ENCODE results near the gene FBXO24.

FBXO24 gene

DNA sequence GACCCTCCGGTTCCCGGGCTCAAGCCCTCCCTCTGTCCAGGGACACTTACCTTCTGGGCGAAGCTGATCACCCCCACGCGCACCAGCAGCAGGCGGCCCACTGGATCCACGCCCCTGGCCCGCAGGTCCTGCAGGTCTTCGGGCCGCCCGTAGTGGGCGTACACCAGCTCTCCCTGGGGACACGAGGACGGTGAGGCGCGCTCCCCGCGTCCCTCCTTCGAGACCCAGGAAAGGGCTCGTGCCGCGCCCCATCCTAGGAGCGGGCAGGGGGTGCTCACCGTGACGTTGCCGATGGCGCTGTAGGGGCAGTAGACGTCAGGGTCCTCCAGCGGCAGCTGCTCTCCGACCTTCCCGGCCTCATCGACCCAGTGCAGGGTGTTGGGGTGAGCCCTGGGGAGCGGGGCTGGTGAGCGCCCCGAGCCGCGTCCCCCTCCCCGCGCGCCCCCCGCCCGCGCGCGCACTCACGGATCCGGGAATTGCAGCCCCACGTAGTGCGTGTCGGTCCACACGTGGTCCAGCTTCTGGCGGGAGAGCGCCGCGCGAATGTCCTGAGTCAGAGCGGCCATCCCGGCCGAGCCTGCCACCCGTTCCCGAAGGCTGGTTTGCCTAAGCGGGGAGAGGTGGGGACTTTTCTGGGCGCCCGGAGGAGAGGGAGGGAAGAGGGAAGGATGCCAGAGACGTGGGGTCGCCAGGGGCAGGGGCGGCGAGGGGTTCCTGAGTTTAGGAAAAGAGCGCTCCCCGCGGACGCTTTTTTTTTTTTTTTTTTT, 47.0 kb downstream of the FBXO24 start:
- H3K27ac Mint-ChIP-seq = peak overlapping the region; percentile 92
- DNase-seq (ENCODE audit: low spot score in 2 of 2) = peak; percentile 48 to 83
- no peaks in the 10 kb centered on the region for H3K9me3 Mint-ChIP-seq

DNA sequence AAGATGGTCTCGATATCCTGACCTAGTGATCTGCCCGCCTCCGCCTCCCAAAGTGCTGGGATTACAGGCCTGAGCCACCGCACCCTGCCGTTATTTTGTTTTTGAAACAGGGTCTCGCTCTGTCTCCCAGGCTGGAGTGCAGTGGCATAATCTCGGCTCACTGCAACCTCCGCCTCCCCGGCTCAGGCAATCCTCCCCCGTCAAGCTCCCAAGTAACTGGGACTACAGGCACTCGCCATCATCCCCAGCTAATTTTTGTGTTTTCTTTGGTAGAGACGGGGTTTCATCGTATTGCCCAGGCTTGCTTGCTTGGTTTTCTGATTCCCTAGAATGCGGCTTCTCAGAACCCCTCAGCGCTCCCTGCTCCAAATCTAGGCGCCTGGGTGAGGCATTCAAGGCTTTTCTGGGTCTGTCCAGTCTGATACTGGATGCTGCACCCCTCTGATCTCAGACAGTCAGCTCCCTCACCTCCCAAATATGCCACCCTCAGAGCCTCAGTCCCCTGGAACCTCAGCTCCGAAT, 53.9 kb downstream of the FBXO24 start:
- ATAC-seq (no peak), DNase-seq (ENCODE audit: low spot score in 2 of 2) (no peak)
- peaks cover 15% of the 10 kb centered on the region for H3K36me3 Mint-ChIP-seq
- H3K9me3 Mint-ChIP-seq = no peaks in the 10 kb centered on the region
- no peak overlapping the region for H3K4me3 Mint-ChIP-seq
- H3K27ac Mint-ChIP-seq = no peak overlapping the region
- H3K4me1 Mint-ChIP-seq = no peaks in the 10 kb centered on the region

More for the DNA sequence above, 47.0 kb downstream of the FBXO24 start:
- H3K36me3 Mint-ChIP-seq = peaks cover 23% of the 10 kb centered on the region
- peak overlapping the region; percentile 80 for H3K4me3 Mint-ChIP-seq
- H3K4me1 Mint-ChIP-seq = peaks cover 37% of the 10 kb centered on the region
- peak; percentile 84 for ATAC-seq

DNA sequence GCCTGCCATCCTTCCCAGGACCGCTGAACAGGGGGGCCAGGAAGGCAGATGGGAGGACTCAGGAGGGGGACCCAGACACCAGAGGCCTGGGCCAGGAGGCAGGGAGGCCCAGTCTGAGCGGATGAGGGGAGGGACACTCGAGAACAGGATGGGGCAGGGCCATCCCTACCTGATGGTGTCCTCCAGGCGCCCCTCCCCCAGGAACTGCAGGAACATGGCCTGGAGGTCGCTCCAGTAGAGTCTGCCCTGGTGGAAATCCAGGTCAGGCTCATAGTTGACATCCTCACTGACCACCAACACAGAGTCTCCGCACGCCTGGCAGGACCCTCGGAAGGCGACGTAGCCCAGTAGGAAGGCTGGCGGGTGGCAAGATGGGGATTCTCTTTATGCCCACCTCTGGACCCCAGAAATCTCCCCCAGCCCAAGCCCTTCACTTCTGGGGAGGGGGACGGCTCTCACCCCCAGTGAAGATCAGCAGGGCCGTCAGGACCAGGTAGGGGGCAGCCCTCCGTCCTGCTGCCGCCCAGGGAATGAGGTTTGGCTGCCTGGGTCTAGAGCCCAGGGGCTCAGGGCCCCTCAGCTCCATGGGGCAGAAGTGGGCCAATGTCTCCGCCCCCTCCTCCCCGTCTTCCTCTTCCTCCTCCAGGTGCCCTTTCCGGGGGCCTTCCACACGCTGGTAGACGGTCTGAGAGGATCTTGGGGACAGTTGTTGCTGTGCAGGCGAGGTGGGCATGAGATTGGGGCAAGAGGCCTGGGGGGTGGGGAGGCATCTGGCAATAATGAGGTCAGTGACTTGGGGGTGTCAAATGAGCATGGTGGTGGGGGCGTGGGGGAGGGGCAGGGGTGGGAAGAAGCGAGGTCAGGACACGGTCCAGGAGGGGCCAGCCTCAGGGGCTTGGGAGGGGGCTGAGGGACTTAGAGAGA, 54.7 kb downstream of the FBXO24 start:
- Mint-ChIP-seq H3K4me3 (no peak overlapping the region), H3K27ac (no peak overlapping the region)
- DNase-seq (ENCODE audit: low spot score in 2 of 2) = no peak

GRCh38 chr7:100641463-100641859, 55.3 kb downstream of the FBXO24 start, which contains the start of gene TFR2:
TSS of gene TFR2 (minus strand) at chr7:100641552. CDS start at chr7:100641509, 43 bp downstream.
- H3K4me1 Mint-ChIP-seq = no peaks in the 10 kb centered on the region
- H3K36me3 Mint-ChIP-seq = peaks cover 5% of the 10 kb centered on the region
- H3K9me3 Mint-ChIP-seq = no peaks in the 10 kb centered on the region
- H3K4me3 Mint-ChIP-seq = no peak within 1 kb of the TSS
- DNase-seq (ENCODE audit: low spot score in 2 of 2) (no peak), ATAC-seq (no peak)
- H3K27ac Mint-ChIP-seq = no peak within 1 kb of the TSS

More for the DNA sequence above, 54.7 kb downstream of the FBXO24 start:
- Mint-ChIP-seq H3K36me3 (peaks cover 11% of the 10 kb centered on the region), H3K4me1 (no peaks in the 10 kb centered on the region), H3K9me3 (no peaks in the 10 kb centered on the region)
- ATAC-seq = no peak

GRCh38 chr7:100641860-100642533, 55.9 kb downstream of the FBXO24 start:
- Mint-ChIP-seq H3K9me3 (no peaks in the 10 kb centered on the region), H3K4me1 (no peaks in the 10 kb centered on the region), H3K27ac (no peak overlapping the region), H3K36me3 (peaks cover 5% of the 10 kb centered on the region), H3K4me3 (no peak overlapping the region)
- DNase-seq (ENCODE audit: low spot score in 2 of 2) (no peak), ATAC-seq (no peak)

DNA sequence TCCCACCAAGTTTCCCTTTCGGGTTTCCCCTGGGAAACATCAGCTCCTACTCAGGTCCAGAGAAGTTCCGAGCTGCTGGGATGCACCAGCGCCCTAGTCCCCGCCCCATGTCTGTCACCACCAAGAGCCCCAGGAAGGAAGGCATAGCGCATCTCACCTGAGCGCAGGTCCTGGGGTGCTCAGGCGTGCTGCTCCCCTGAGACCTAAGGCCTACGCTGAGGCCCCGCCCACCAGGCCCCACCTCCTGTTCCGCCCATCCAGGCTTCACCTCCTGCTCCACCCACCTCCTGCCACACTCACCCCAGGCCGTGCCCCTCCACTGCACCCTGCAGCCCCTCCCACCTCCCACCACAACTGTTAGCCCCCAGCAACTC, 56.4 kb downstream of the FBXO24 start:
- ATAC-seq = peak; percentile 71
- Mint-ChIP-seq H3K36me3 (peaks cover 5% of the 10 kb centered on the region), H3K27ac (no peak overlapping the region), H3K9me3 (no peaks in the 10 kb centered on the region), H3K4me1 (no peaks in the 10 kb centered on the region), H3K4me3 (no peak overlapping the region)
- DNase-seq (ENCODE audit: low spot score in 2 of 2) = no peak

DNA sequence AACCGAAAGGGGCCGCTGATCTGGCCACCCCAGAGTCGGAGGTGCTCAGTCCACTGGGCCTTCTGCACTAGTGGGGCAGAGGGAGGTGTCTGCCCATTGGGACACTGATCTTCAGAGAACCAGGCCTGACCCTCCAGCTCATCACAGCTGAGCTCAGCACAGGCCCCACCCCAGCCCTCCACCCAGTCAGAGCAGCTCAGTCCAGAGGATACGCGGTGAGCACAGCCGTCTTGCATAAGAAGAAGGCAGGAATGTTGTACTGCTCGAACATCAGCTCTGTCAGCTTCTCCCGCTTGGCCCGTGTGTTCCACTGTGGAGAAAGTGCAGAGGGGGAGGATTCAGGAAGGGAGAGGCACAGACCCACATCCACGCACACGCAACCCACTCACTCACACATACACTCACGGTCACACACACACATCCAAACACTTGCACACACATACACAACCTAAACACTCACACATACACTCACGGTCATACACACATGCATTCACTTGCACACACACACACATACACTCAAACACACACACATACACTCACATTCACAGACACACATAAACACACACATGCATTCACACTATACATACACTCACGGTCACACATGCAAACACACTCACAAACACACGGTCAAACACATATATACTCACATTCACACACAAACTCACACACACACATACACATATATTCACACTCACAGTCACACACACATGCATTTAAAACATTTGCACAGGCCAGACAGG, 63.9 kb downstream of the FBXO24 start:
- Mint-ChIP-seq H3K4me3 (no peak overlapping the region), H3K27ac (no peak overlapping the region), H3K9me3 (no peaks in the 10 kb centered on the region), H3K36me3 (no peaks in the 10 kb centered on the region), H3K4me1 (peaks cover 6% of the 10 kb centered on the region)
- ATAC-seq (no peak), DNase-seq (ENCODE audit: low spot score in 2 of 2) (no peak)
